ENCODE data around the gene KAZN. TPM values are rescaled to one million over a fixed set of nuclear protein-coding genes. Genes with fewer than 3 reads are reported as not detected.

The KAZN gene
- total RNA-seq (2022; extraction: Qiagen RNA extraction; ENCODE audit: low read depth), result 3.4 to 4.2 TPM (median 3.8 TPM) in 5 replicates

DNA sequence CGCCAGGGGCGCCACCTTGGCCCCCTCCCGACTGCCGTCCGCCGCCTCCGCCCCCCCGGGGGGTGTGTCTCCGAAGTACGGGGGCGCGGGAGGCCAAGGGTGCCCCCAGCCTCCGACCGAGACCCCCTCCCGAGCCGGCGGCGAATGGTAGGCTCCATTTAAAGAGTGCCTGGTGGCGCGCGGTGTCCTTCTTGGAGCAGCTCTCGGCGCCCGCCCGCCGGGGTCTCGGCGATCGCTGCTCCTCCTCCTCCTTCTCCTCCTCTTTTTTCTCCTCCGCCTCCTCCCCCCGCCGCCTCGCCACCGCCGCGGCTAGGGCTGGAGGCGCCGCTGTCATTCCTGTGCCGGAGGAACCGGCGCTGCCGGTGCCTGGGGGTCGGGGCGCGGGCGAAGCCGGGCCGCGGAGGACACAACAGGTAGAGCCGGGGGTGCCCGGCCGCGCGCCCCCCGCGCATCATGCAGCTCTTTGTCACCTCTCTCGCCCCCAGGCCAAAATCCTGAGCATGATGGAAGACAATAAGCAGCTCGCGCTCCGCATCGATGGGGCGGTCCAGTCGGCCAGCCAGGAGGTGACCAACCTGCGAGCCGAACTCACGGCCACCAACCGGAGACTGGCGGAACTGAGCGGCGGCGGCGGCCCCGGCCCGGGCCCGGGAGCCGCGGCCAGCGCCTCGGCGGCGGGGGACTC is at the start of gene KAZN:
KAZN (plus strand) TSS at position 188 of the 685 bp plus-strand sequence.

DNA sequence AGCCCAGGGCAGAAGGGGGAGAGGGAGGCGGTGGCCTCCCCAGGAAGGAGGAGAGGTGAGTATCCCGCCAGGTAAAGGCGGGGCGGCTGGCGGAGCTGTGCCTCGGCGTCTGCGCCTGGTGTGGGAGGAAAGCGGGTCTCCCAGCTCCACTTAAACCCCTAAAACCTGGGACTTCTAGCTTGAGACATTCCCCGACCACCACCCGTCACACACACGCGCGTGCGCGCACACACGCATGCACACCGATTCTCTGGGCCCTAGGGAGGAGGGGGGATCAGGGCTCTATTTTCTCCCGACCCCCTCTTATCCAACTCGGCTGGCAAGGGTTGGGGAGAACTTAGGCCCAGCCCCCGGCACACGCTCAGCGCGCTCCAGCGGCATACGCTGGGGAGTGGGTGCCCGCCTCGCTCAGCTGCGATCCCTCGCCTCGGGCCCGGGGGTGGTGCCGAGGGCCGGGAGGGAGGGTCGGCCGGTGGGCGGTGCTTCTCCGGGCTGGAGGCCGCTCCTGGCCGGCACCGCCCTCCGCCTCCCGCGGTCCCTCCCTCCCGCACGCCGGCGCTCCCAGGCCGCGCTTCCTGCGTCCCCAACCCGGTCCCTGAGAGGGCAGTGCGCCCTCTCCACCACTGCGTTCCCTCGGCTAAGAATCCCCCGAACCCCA is 554.8 kb downstream of the KAZN start, which contains the start of gene TMEM51:
TMEM51 (plus strand) TSS at position 564 of the 658 bp plus-strand sequence. CDS start 61,341 bp downstream, outside the sequence.

